ENCODE results near the gene KCNQ1. TPM values are rescaled to one million over a fixed set of nuclear protein-coding genes. Genes with fewer than 3 reads are reported as not detected.

KCNQ1 gene
- polyA plus RNA-seq, 4 donors, result 2.3 to 13.0 (median 10.0) TPM

DNA sequence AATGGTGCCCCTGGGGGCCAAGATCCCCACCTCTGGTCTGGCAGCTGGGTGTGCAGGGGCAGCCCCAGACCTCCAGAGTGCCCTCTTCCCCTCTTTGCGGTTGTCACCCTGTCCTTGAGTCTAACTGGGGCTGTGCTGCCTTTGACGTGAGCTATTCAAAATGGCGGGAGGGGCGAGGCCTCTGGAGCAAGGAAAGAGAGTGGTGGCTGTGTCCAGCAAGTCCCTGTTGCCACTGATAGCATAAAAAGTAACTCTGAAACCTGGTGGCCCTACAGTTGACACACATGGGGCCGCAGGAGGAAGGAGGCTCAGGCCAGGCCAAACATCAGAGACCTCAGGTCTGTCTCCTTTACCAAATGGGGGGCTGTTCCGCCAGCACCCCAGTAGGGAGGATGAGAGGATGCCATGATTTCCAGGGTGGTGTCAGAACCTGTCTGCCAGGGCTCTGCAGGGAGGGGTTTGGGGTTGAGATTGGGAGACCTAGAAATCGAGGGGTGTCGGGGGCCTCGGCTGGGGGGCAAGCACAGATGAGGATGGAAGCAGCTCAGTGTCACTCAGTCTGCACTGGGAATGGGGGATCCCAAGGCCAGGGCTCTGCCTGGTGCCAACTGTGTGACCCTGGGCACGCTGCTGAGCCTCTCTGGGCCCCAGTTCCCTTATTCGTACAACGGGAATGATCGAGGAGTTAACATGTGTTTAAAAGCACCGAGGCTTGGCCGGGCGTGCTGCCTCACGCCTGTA lies 304.2 kb downstream of the KCNQ1 start:
- no peak for DNase-seq (ENCODE audit: low read depth in 4 of 4, low spot score in 3 of 4)

- DNase-seq (ENCODE audit: low read depth in 4 of 4, low spot score in 3 of 4), result no peak
These were observed 305.4 kb downstream of the KCNQ1 start for GRCh38 chr11:2750101-2750681.

DNA sequence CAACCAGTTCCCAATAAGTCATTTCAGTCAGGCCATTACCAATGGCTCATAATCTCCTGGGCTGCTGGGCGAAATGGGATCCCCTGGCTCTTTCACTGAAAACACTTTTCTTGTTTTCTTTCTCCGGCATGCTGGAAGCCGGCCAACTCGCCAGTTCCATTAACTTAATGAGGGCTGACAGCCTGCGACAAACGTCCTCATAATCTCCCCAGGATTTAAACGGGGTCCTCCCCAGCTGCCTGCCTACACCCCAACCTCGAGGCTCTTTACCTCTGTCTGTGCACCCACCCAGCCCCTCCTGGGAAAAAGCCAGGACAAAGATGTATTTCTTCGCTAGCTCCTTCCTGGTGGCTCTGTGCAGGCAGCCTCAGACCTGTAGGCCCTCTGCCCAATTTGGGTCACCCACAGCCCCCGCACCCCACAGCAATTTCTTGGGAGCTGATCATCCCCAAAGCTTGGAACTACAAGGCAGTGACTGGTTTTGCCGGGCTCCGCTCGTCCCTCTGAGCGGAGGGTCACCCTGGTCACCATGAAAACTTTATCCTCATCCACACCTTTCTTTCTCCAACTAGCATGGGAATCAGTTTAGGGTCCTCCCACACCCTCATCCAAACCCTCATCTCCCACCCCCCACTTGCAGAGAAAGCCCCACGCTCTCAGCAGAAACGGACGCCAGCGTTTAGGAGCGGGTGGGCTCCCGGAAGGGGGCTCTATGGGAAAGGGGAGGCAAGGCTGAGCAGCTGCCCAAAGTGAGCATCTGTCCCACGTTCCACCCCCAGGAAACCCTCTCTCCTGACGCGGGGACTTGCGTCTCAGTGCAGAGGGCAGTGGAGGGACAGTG lies 306.1 kb downstream of the KCNQ1 start:
- DNase-seq (ENCODE audit: low read depth in 4 of 4, low spot score in 3 of 4), result peak in 2 of 4 donors; percentile 45 to 53

DNA sequence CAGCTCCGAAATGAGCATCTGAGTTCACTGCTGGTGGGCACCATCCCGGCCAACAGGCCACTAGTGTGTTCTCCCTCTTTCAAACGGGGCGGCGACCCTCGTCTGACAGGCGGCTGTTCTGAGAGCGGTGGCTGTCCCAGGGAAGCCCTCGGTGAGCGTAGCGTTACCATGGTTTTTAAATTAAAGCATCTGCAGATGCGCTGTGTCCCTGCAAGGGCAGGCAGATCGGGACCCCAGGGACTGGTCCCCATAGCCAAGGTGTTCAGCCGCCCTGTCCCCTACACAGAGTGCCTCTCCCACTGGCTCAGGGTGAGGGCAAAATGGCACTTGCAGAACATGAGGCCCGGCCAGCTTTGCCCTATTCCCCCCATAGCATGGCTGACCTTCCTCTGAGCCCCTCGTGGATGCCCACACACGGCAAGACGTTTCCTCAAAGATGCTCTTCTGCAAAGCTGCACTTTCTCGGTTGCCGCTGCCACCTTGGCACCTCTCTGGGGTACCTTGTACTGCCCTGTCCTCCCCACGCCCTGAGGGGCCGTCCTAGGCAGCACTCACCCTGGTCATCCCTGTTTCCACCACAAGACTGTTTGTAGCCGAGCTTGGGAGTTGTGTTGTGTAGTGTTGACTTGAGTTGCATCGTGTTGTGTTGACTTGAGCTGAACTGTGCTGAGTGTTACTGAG lies 306.9 kb downstream of the KCNQ1 start:
- no peak for DNase-seq (ENCODE audit: low read depth in 4 of 4, low spot score in 3 of 4)

DNA sequence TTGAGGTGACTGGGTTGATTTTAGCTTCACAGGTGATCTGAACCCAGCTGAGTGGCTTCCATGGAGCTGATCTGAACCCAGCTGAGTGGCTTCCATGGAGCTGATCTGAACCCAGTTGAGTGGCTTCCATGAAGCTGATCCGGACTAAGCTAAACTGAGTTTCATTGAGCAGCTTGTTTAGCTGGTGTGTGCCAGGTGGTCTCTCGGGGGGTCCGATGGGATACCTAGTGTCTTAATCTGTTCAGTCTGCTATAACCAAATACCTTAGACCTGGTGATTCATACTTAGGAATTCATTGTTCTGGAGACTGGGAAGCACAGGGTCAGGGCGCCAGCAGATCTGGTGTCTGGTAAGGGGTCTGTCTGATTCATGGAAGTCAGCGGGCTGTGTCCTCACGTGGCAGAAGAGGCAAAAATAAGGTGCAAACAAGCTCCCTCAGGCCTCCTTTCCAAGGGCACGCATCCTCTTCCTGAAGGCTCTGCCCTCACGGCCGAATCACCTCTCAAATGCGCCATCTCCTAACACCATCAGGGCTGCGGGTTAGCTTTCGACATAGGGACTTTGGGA lies 307.5 kb downstream of the KCNQ1 start:
- DNase-seq (ENCODE audit: low read depth in 4 of 4, low spot score in 3 of 4), result no peak

- DNase-seq (ENCODE audit: low read depth in 4 of 4, low spot score in 3 of 4), result no peak
These were observed 308.1 kb downstream of the KCNQ1 start for GRCh38 chr11:2752923-2753322.

- no peak for DNase-seq (ENCODE audit: low read depth in 4 of 4, low spot score in 3 of 4)
These were observed 309.2 kb downstream of the KCNQ1 start for GRCh38 chr11:2754008-2754407.

- no peak for DNase-seq (ENCODE audit: low read depth in 4 of 4, low spot score in 3 of 4)
These were observed 310.3 kb downstream of the KCNQ1 start for GRCh38 chr11:2755071-2755470.

DNA sequence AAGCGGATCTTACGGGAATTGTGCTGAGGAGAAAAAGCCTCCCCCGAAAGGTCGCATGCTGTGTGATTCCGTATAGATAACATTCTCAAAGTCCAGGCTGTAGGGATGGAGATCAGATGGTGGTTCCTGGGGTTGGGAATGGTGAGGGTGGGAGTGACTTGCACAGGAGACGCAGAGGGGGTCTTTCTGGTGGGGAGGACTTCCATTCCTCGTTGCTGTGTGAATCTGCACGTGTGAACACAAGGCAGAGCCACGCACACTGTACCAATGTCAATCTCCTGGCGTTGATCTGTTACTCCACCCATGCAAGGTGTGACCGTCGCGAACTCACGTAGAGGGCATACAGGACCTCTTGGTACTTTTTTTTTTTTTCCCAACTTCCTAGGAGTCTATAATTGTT lies 313.9 kb downstream of the KCNQ1 start:
- no peak for DNase-seq (ENCODE audit: low read depth in 4 of 4, low spot score in 3 of 4)

DNA sequence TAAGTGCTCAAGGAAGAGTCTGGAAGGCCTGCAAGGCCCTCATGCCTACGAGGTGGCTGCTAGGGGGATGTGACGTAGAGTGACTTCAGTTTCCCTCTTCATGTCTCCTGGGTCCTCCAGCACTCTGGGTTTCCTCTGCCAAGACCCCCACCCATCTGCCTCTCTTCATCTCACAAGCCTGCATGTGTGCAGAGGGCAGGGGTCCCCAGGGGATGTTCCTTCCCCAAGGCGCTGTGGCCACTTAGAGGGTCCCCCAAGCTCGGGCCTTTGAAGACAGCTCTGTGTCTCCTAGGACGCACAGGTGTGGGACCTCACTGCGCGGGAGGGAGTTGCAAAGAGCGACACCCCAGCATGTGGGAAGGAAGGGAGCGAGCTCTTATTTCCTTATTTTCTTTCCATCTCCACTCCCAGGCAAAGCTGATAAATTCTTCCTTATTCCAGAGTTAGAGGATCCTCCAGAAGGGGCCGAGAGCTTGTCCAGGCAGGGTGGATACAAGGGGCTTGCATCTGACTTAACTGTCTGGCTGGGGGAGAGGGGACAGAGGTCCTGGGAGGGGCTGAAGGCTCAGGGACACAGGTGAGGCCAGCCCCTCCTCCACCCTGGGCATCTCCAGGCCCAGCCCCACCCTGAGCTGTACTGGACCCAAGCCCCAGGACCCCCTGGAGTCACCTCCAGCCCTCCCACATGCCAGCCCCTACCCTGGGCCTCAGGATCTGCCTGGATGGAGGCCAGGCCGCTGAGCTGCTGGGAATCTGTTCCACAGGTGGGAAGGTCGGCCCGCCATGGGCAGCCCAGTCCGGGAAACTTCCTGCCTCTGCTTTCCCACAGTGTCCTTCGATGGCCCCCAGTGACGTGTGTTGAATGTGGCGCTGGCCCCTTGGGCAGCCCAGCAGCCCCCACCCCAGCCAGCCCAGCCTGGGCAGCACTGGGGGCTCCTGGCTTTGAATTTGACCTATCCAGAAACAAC lies 314.7 kb downstream of the KCNQ1 start:
- DNase-seq (ENCODE audit: low read depth in 4 of 4, low spot score in 3 of 4), result no peak

DNA sequence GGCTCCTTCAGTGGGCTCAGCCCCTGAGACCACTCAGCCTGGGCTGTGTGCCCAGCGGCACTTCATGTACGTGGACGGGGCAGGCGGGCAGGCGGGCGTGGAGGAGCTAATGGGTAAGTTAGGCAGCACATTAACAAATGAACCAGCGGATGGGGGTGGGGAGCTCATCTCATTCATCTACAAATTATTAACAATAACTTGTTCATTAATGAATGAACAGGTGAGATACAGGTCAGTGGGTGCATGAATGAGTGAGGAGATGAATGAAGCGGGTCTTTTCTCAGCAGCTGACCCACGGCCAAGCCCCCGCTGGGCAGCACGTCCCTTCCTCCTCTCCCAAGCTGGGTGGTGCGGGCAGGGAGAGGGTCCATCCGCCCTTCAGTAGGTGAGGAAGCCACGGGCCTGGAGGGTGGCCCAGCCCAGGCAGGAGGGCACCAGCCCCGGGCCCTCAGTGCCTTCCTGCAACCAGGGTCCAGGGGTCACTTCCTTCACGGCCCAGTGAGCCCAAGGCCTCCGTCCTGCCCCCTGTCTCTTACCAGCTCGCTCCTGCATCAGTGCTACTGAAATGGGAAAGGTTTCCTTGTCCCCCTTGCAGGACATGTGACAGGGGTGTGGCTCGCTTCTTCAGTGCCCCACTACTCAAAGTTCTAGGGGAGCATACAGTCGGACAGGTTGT lies 315.5 kb downstream of the KCNQ1 start:
- DNase-seq (ENCODE audit: low read depth in 4 of 4, low spot score in 3 of 4), result no peak

DNA sequence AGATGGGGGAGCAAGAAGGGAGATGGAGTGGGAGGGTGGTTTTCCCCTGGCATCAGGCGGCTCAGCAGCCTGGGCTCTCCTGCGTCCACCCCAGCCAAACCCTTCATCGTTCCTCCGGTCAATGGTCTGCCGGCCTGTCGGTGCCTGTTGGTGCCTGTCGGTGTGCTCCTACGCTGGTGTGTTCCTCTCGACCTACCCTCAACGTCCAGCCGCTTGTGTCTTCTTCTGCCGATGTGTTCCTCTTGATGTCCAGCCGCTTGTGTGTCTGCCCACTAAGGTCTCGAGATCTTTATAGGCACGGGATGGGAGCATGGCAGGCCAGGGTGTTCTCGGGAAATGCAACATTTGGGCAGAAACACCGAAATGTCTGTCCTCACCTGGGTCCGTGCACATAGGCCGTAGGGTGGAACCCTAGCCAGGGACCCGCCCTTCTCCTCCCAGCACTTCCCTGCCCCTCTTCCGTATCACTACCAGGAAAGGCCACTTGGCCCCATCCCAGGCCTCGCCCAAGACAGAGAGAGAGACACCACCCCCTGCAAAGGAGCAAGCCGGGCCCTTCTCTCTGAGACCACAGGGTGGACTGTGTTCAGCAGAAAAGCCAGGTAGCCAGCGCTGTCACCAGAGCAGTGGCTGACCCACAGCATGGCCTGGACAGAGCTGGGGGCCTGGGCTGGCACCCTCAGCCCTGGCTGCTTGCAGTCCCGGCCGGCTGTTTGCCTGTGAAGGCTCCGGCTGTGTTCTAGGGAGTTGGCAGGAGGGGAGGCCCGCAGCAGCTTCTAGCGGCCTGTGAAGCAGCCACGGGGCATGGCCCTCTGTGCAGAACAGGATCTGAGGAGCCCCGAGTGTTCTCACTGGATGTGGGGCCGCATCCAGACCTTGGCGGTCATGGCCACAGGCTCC lies 316.6 kb downstream of the KCNQ1 start:
- no peak for DNase-seq (ENCODE audit: low read depth in 4 of 4, low spot score in 3 of 4)

GRCh38 chr11:2762031-2762380 lies 317.2 kb downstream of the KCNQ1 start:
- no peak for DNase-seq (ENCODE audit: low read depth in 4 of 4, low spot score in 3 of 4)

- no peak for DNase-seq (ENCODE audit: low read depth in 4 of 4, low spot score in 3 of 4)
These were observed 317.6 kb downstream of the KCNQ1 start for GRCh38 chr11:2762451-2762850.

DNA sequence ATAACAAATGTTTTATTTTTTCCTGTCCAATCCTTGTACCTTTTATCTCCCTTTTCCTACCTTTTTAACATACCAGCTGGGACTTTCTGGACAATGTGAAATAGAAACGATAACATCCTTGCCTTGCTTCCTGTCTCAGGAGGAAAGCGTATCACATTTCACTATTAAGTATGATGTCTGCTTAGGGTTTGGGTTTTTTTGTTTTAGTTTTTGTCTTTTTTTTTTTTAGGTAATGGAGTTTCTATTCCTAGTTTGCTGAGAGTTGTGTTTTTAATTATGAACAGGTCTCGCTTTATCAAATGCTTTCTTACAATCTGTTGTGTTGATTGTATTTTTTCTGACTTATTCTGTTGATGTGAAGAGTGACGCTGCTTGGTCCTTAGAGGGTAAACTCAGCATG lies 319.2 kb downstream of the KCNQ1 start:
- no peak for DNase-seq (ENCODE audit: low read depth in 4 of 4, low spot score in 3 of 4)

GRCh38 chr11:2765491-2765890 lies 320.7 kb downstream of the KCNQ1 start:
- DNase-seq (ENCODE audit: low read depth in 4 of 4, low spot score in 3 of 4), result no peak

DNA sequence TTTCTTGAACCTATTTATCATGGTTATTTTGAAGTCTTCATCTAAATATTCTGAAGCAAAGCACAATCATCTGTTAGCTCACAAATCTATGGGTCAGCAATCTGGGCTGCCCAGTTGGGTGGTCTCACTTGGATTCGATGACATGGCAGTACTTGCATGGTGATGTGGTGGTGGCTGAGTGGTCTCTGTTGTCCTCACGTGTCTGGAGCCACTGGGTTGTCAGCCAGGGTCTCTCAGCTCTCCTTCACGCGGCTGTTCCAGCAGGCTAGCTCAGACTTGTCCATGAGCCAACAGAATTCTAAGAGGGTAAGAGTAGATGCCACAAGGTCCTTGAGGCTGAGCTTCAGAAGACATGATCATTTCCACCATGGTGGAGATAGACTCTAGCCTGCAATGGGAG lies 321.4 kb downstream of the KCNQ1 start:
- no peak for DNase-seq (ENCODE audit: low read depth in 4 of 4, low spot score in 3 of 4)

DNA sequence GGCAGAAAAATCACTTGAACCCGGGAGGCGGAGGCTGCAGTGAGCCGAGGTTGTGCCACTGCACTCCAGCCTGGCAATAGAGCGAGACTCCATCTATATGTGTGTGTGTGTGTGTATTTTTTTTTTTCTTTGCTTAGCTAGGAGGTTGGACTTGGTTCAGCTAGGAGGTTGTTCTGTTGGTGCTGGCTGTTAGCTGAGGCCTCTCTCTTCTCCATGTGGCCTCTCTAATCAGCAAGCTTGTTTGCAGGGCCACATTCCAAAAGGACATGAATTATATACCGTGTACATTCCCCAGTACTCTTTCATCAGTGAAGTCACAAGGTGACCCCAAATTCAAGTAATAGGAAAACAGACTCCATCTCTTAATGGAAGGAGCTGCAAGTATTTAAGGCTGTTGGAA lies 322.3 kb downstream of the KCNQ1 start:
- DNase-seq (ENCODE audit: low read depth in 4 of 4, low spot score in 3 of 4), result no peak
